OCI-LY1 (cell line): ENCODE data around the gene OR2AG1.

Source experiments
- CTCF ChIP-seq: fragments of 200-600 bp; sonication (generic), shearing (Covaris generic); IDR thresholded peaks from 2 replicates; pipeline ENCODE4 v1.5.1; 2017; ENCODE audit warnings: mild to moderate bottlenecking, antibody characterized with exemption, low read length, moderate library complexity, mixed read lengths
- EZH2 ChIP-seq: fragments of 200-600 bp; sonication (generic), shearing (Covaris generic); IDR thresholded peaks from 2 replicates; pipeline ENCODE4 v1.8.0; 2017; ENCODE audit warnings: borderline replicate concordance, mixed run types, mild to moderate bottlenecking, antibody characterized with exemption, low read length, moderate library complexity, mixed read lengths

DNA sequence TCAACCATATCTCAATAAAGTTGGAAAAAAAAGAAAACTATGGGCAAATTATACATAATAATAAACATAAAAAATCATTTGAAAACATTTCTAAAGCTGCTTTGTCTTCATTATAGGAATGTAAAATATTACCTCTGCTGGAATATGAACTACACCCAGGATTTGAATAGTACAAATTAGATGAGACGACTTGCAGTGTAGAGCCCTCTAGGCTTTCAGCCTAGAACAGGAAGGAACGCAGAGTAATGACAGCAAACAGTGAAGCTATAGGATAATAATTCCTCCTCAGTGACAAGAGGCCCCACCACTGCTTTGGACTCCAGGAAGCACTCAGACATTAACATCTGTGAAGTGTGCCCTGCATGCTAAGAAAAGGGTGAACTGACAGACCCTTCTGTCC, 7.7 kb downstream of the OR2AG1 start:
- TF ChIP-seq CTCF (no peak), EZH2 (no peak)
